Amniotic epithelial cell (primary cell): ENCODE data around the gene RPS27L.
"Not testable (repeated sequence)": the region's sequence is repeated elsewhere in the genome, so short reads cannot be mapped to it uniquely, and the experiment has no call there.

ENCODE experiments used
- DNase-seq: peaks from one replicate; pipeline ENCODE4 v3.0.0-alpha.2; 2010; ENCODE audit warnings: low read depth

The RPS27L gene

GRCh38 chr15:63098901-63099300 lies 58.4 kb downstream of the RPS27L start:
- DNase-seq, result not testable (repeated sequence)
